GM10266 (cell line): ENCODE measurements around the gene CHPT1.
A peak's percentile ranks its signal among the peaks of the same experiment; 100 is the strongest.

Source experiments
- DNase-seq: peaks from one replicate; pipeline ENCODE4 v3.0.0; 2012; ENCODE audit errors: extremely low spot score
- TF ChIP-seq, protein P1 (sequence below): IDR thresholded peaks from 2 replicates; pipeline ENCODE4 v1.5.1; 2012; ENCODE audit warnings: mild to moderate bottlenecking, low read depth; ENCODE audit not compliant: control insufficient read depth, insufficient read depth; ENCODE audit errors: missing control alignments

Gene CHPT1

DNA sequence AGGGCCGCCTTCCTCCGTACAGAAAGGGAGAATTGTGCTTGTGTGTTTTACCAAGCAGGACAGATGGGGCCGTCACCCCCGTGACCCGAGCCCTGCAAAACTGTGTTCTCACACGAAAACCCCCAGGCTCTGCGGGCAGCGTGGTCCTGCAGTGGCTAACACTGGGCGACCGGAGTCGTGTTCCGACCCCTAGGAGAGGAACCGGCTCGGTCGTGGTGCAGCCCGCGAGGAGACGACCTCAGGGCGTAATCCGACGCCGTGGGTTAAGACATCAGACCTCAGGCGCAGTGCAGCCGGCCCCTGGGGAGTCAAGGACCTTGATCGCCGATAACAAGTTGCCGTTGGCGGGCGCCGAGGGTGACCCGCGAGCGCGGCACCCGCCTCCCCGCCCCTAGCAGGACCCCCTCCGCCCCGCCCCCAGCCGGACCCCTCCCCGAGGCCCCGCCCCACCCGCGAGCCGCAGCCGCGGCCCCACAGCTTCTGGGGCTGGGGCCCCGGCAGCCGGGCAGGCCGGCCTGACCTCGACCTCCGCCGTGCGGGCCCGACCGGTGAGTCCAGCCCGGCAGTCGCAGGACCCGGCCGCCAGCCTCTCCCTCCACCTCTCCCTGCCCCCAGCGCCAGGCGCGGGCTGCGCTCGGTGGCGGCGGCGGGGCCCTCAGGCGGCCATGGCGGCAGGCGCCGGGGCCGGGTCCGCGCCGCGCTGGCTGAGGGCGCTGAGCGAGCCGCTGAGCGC, at the start of gene CHPT1:
TSS of gene CHPT1 (plus strand) at position 444 of the 733 bp plus-strand sequence. CDS start at position 666, 222 bp downstream.
- TF ChIP-seq, protein P1, sequence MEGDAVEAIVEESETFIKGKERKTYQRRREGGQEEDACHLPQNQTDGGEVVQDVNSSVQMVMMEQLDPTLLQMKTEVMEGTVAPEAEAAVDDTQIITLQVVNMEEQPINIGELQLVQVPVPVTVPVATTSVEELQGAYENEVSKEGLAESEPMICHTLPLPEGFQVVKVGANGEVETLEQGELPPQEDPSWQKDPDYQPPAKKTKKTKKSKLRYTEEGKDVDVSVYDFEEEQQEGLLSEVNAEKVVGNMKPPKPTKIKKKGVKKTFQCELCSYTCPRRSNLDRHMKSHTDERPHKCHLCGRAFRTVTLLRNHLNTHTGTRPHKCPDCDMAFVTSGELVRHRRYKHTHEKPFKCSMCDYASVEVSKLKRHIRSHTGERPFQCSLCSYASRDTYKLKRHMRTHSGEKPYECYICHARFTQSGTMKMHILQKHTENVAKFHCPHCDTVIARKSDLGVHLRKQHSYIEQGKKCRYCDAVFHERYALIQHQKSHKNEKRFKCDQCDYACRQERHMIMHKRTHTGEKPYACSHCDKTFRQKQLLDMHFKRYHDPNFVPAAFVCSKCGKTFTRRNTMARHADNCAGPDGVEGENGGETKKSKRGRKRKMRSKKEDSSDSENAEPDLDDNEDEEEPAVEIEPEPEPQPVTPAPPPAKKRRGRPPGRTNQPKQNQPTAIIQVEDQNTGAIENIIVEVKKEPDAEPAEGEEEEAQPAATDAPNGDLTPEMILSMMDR = no peak
- DNase-seq = peak; percentile 88

GRCh38 chr12:101647711-101648110, 49.7 kb upstream of the CHPT1 start:
- no peak for DNase-seq
- TF ChIP-seq, protein P1 = no peak

- TF ChIP-seq, protein P1 = no peak
- no peak for DNase-seq
These were observed 49.2 kb upstream of the CHPT1 start for GRCh38 chr12:101648195-101648594.

DNA sequence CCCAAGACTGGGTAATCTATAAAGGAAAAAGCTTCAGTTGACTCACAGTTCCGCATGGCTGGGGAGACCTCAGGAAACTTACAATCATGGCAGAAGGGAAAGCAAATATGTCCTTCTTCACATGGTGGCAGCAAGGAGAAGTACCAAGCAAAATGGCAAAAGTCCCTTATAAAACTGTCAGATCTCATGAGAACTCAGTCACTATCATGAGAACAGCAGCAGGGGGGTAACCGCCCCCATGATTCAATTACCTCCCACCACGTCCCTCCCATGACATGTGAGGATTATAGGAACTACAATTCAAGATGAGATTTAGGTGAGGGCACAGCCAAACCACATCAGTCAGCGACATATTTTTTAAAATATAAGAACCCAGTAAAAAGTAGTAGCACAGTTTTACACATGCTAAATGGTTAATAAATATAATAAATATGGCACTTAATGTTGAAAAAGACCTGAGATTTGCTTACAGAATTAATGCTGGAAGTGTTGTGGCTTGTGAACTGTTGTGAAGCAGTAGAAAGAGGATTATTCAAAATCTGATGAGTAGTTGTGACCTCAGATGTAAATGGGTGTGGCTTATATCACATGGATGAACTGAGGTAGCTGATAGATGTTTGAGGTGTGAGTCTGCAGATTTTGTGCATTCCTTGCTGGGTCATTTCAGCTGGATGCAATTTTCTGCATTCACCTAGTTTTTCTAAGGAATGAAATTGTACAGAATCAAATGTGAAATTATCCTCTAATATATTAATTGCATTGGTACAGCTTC, 46.9 kb upstream of the CHPT1 start:
- TF ChIP-seq, protein P1 = no peak
- no peak for DNase-seq

GRCh38 chr12:101653030-101653429, 44.4 kb upstream of the CHPT1 start:
- DNase-seq = no peak
- TF ChIP-seq, protein P1 = no peak

- TF ChIP-seq, protein P1 = no peak
- DNase-seq = no peak
These were observed 43.9 kb upstream of the CHPT1 start for GRCh38 chr12:101653503-101653902.

DNA sequence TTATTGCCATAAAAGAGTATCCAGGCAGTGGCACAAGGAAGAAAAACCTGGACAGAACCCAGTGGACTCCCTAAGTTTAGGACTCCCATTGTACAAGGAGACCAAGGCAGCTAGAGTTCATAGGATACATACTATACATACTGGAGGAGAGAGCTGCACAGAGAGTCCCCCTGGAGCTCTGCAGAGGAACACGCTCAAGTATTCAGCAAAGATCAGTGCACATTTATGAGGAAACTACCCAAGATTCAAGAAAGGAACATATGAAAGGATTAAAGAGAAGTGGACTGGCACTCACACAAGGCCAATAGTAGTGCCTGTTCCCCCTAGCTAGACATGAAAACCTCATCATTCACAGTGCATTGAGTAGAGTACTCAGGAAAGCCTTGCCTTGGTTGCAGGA, 43.0 kb upstream of the CHPT1 start:
- DNase-seq = no peak
- TF ChIP-seq, protein P1 = no peak
